C4-2B (cell line): ENCODE results near the gene PIGU.

Source experiments
- H3K27ac ChIP-seq: fragments of 450-650 bp; 2 replicates; pipeline ENCODE4 v1.5.1; 2017
- ZFX ChIP-seq: fragments of 450-650 bp; IDR thresholded peaks from 2 replicates; pipeline ENCODE4 v1.6.1; 2017
- TF ChIP-seq, protein P1 (sequence below): fragments of 450-650 bp; conservative IDR thresholded peaks from 2 replicates; pipeline ENCODE4 v1.5.1; 2017; ENCODE audit warnings: mild to moderate bottlenecking

PIGU gene

GRCh38 chr20:34578521-34578920 lies 98.4 kb downstream of the PIGU start:
- no peak overlapping the region for H3K27ac ChIP-seq
- TF ChIP-seq ZFX: no peak
- TF ChIP-seq, protein P1, sequence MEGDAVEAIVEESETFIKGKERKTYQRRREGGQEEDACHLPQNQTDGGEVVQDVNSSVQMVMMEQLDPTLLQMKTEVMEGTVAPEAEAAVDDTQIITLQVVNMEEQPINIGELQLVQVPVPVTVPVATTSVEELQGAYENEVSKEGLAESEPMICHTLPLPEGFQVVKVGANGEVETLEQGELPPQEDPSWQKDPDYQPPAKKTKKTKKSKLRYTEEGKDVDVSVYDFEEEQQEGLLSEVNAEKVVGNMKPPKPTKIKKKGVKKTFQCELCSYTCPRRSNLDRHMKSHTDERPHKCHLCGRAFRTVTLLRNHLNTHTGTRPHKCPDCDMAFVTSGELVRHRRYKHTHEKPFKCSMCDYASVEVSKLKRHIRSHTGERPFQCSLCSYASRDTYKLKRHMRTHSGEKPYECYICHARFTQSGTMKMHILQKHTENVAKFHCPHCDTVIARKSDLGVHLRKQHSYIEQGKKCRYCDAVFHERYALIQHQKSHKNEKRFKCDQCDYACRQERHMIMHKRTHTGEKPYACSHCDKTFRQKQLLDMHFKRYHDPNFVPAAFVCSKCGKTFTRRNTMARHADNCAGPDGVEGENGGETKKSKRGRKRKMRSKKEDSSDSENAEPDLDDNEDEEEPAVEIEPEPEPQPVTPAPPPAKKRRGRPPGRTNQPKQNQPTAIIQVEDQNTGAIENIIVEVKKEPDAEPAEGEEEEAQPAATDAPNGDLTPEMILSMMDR: no peak

GRCh38 chr20:34578025-34578424 lies 98.9 kb downstream of the PIGU start:
- TF ChIP-seq ZFX: no peak
- TF ChIP-seq, protein P1: no peak
- no peak overlapping the region for H3K27ac ChIP-seq

GRCh38 chr20:34577061-34577460 lies 99.8 kb downstream of the PIGU start:
- H3K27ac ChIP-seq: no peak overlapping the region

GRCh38 chr20:34575756-34576155 lies 101.1 kb downstream of the PIGU start:
- H3K27ac ChIP-seq: no peak overlapping the region
- TF ChIP-seq, protein P1: no peak
- no peak for TF ChIP-seq ZFX

More at GRCh38 chr20:34577061-34577460, 99.8 kb downstream of the PIGU start:
- TF ChIP-seq ZFX: no peak
- TF ChIP-seq, protein P1: no peak

- no peak overlapping the region for H3K27ac ChIP-seq
- no peak for TF ChIP-seq ZFX
- TF ChIP-seq, protein P1: no peak
These were observed 101.6 kb downstream of the PIGU start for GRCh38 chr20:34575271-34575670.

DNA sequence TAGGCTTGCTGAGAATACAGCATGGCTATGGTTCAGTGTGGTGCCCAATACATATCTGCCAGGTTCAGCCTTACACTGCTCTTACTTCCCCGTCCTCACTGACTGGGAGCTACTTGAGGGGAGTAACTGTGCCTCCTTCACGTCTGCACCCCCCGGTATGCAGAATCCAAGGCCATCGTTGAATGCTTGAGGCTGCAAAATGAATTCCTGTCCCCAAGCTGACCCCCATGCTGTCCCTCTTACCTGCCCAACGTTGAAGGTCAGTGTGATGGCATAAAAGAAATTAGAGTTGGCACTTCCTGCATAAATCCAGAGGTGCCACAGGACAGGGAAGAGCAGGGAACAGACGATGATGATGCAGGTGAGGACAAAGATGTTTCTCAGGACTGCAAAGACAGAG lies 102.0 kb downstream of the PIGU start:
- TF ChIP-seq ZFX: no peak
- TF ChIP-seq, protein P1: no peak
- H3K27ac ChIP-seq: no peak overlapping the region

- TF ChIP-seq, protein P1: no peak
- no peak for TF ChIP-seq ZFX
- H3K27ac ChIP-seq: no peak overlapping the region
These were observed 102.5 kb downstream of the PIGU start for GRCh38 chr20:34574426-34574825.
